Stimulated activated memory B cell treated with anti-CD40 and anti-IgM and Interleukin-4, amounts not matched to agents 10 μg/mL and 1 μg/mL and 100 μg/mL, for 72 hours (primary cell): Measurements from ENCODE around the gene LPAR1.

ENCODE experiments used
- ATAC-seq: fragments of 150-1000 bp; cut with Tn5 transposase; 2 replicates; pipeline ENCODE4 v1.10.0; 2021
- H3K27ac Mint-ChIP-seq: one replicate; pipeline ENCODE4 v1.8.0; 2022; ENCODE audit warnings: mild to moderate bottlenecking, mixed read lengths
- H3K27me3 Mint-ChIP-seq: one replicate; pipeline ENCODE4 v1.8.0; 2022; ENCODE audit warnings: mixed read lengths
- H3K36me3 Mint-ChIP-seq: one replicate; pipeline ENCODE4 v1.8.0; 2022; ENCODE audit warnings: mixed read lengths
- H3K4me1 Mint-ChIP-seq: one replicate; pipeline ENCODE4 v1.8.0; 2022; ENCODE audit warnings: mixed read lengths
- H3K4me3 Mint-ChIP-seq: one replicate; pipeline ENCODE4 v1.8.0; 2022; ENCODE audit warnings: mild to moderate bottlenecking, moderate library complexity, mixed read lengths
- H3K9me3 Mint-ChIP-seq: one replicate; pipeline ENCODE4 v1.8.0; 2022; ENCODE audit warnings: mixed read lengths

LPAR1 gene

DNA sequence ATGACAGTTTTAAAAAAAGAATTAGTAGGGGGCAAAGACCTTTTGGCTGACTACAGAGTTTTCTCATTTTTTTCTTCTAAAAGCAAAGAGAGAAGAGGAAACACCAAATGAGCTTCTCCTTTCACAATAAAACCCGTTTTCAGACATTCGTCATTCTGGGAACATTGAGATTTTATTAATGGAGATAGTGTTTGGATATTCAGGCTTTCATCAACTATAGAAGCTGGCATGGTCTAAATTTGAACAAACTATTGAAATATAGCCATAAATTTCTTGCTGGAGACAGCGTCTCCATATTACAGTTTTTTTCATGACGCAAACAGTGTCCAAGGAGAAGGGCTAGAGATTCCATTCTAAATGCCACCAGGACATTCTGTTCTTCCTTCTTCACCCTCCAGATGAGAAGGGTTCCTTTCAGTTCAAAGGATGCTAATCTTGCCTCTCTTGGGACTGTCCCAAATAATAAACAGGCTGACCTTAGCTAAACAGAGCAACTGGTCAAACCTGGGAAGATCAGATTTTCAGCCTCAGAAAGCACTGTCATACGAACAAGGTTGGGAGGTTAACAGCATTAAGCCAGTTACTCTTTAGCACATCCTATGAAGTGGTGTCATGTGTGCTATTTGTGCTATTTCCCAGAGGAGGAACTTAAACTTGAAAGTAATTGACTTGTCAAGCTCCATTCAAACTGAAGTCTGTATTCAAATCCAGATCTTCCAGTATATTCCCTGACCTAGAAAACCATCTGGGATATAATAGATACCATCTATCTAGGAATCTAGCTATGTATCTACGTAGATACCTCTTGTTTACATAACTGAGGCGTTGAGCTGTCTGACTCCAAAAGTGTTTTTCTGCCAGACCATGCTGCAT is 125.6 kb downstream of the LPAR1 start:
- ATAC-seq = no peak
- H3K4me1 Mint-ChIP-seq = no peaks in the 10 kb centered on the region
- H3K4me3 Mint-ChIP-seq = no peak overlapping the region
- no peaks in the 10 kb centered on the region for H3K27me3 Mint-ChIP-seq
- peaks cover 12% of the 10 kb centered on the region for H3K9me3 Mint-ChIP-seq
- no peak overlapping the region for H3K27ac Mint-ChIP-seq
- no peaks in the 10 kb centered on the region for H3K36me3 Mint-ChIP-seq

DNA sequence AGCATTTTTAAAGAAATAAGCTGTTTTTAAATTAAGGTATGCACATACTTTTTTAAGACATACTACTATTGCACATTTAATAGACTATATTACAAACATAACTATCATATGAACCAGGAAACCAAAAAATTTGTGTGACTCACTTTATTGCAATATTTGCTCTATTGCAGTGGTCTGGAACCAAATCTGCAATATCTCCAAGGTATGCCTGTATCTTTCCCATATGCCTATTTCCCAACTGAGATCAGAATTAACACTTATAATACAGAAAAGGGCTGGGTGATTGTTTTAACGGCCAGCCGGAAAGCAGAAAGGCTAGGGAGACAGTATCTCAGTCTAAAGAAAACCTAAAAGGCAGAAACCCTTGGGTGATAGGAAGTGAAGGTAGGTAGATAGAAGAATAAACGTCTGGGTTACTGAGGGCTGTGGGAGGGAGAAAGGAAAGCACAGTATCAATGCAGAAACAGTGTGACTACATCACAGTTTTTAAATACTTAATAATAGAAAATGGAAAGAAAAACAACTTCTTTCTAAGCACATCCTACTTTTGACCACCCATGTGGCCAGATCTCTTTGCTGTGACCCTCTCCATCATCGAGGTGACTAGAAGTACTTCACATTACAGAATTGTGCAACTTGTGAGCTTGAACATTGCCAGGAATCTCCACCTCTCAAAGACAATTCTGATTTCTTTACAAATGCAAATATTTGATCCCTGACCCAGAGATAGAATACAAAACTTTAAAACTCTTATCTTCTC is 126.4 kb downstream of the LPAR1 start:
- no peak overlapping the region for H3K27ac Mint-ChIP-seq
- H3K27me3 Mint-ChIP-seq = no peaks in the 10 kb centered on the region
- H3K4me3 Mint-ChIP-seq = no peak overlapping the region
- H3K9me3 Mint-ChIP-seq = peaks cover 12% of the 10 kb centered on the region
- H3K36me3 Mint-ChIP-seq = no peaks in the 10 kb centered on the region
- no peaks in the 10 kb centered on the region for H3K4me1 Mint-ChIP-seq
- no peak for ATAC-seq

DNA sequence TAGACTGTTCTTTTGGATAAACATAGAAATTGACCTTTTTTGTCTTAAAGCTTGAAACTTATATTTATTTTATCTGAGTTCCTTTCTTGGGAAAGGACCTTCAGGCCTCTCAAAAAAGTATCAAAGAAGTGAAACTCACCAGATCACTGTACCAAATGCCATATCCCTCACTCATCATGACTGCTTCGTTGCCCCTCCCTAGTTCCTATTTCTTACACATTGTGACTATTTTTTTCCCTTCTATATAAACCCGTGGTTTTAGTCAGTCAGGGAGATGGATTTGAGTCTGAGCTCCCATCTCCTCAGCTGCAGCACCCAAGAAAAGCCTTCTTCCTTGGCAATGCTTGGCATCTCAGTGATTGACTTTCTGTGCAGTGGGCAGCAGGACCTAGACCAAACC is 129.4 kb downstream of the LPAR1 start:
- no peaks in the 10 kb centered on the region for H3K27me3 Mint-ChIP-seq

DNA sequence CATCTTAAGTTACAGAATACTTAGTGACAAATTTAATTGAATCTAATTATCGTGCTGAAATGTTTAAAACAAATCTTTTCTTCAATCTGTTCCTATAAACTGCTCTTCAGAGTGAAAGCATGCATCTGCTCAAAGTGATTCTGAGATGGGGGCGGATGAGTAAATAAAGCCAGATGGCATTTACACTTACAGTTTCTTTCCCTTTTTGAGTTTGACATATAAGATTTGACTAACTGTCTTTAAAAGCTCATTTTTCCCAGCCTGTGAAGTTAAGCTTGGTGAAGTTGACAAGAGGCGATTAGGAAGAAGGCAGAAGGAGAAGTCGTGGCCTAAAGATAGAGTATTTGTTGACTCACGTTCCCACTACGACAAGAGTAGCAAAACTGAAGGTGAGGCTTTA is 137.4 kb downstream of the LPAR1 start:
- Mint-ChIP-seq H3K4me3 (no peak overlapping the region), H3K27ac (no peak overlapping the region), H3K27me3 (no peaks in the 10 kb centered on the region), H3K9me3 (peaks cover 10% of the 10 kb centered on the region), H3K4me1 (no peaks in the 10 kb centered on the region), H3K36me3 (no peaks in the 10 kb centered on the region)
- ATAC-seq = no peak

More for the DNA sequence above, 129.4 kb downstream of the LPAR1 start:
- ATAC-seq = no peak
- Mint-ChIP-seq H3K4me1 (no peaks in the 10 kb centered on the region), H3K27ac (no peak overlapping the region), H3K36me3 (no peaks in the 10 kb centered on the region), H3K4me3 (no peak overlapping the region), H3K9me3 (peaks cover 8% of the 10 kb centered on the region)

DNA sequence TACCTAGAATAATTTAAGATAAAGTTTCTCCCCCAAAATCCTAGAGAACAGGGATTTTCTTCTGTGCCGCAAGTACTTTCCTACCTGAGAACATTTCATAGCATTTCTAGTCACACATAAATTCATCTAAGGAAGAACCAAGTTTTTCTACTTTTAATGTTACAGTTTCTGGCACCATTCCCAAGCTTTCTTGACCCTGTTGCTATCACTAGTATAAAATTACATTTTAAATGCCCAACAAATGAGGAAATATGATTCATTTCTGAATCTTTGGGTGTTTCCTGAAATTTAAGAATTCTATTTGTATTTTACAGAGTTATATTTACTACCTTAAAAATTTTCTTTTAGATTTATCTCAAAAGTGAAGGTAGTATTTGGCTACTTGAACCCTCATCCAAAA is 137.8 kb downstream of the LPAR1 start:
- no peak for ATAC-seq
- H3K4me3 Mint-ChIP-seq = no peak overlapping the region
- peaks cover 10% of the 10 kb centered on the region for H3K9me3 Mint-ChIP-seq
- no peaks in the 10 kb centered on the region for H3K27me3 Mint-ChIP-seq
- H3K36me3 Mint-ChIP-seq = no peaks in the 10 kb centered on the region
- no peaks in the 10 kb centered on the region for H3K4me1 Mint-ChIP-seq
- no peak overlapping the region for H3K27ac Mint-ChIP-seq

DNA sequence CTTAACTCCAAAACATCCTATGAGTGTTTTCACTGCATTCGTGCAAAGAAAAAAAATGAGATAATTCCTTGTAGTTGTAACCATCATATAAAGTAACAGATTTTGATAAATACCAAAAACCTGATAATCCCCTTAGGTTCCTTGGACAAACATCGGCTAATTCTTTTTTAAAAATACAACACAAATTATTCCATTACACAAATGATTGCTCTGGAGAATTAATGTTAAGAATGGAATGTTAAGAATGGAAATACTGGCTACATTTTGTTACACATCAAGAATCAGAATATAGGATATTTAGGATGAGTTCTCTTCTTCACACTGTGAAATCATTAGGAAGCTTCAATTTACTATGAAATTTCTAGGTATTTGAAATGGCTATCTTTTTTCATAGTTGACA is 139.4 kb downstream of the LPAR1 start:
- Mint-ChIP-seq H3K36me3 (no peaks in the 10 kb centered on the region), H3K27ac (no peak overlapping the region), H3K4me3 (no peak overlapping the region), H3K27me3 (no peaks in the 10 kb centered on the region), H3K4me1 (no peaks in the 10 kb centered on the region), H3K9me3 (peaks cover 10% of the 10 kb centered on the region)
- ATAC-seq = no peak

DNA sequence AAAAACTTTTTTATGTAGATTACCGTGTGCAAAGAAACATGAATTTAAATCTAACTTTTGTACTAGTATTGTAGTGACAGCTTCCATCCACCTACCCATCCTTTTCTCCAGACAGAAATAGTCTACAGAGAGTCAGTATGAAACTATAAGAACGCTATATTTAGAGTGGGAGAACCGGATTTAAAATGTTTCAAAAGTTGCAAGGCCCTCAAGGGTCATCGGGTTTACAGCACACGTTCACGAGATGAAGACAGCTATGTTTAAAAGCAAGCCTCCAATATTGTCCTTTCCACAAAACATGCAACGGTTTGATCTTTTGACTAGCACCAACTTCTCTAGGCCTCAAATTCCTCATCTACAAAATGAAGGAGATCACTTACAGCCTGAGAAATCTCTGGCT is 139.9 kb downstream of the LPAR1 start:
- no peaks in the 10 kb centered on the region for H3K27me3 Mint-ChIP-seq
- no peak overlapping the region for H3K4me3 Mint-ChIP-seq
- no peak for ATAC-seq
- H3K27ac Mint-ChIP-seq = no peak overlapping the region
- peaks cover 10% of the 10 kb centered on the region for H3K9me3 Mint-ChIP-seq
- no peaks in the 10 kb centered on the region for H3K4me1 Mint-ChIP-seq
- H3K36me3 Mint-ChIP-seq = no peaks in the 10 kb centered on the region

DNA sequence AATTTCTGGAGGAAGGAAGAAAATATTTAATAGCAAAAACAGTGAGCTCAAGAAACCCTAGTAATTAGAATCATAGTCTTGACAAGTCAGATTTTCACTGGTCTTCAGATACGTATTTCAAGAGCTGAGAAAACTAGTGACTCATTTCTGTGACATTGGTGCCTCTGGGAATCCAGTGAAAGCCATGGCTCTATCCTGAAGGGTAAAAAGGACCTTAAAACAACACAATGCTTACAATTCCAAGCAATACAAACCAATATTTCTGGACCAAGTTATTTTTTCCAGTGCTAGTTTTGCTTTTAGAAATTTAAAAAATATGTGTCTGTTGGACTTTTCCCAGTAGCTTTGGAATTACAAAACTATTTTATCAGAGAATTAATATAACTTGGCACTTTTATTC is 140.3 kb downstream of the LPAR1 start:
- Mint-ChIP-seq H3K9me3 (peaks cover 9% of the 10 kb centered on the region), H3K27ac (no peak overlapping the region), H3K4me3 (no peak overlapping the region), H3K36me3 (no peaks in the 10 kb centered on the region), H3K27me3 (no peaks in the 10 kb centered on the region), H3K4me1 (no peaks in the 10 kb centered on the region)
- no peak for ATAC-seq

DNA sequence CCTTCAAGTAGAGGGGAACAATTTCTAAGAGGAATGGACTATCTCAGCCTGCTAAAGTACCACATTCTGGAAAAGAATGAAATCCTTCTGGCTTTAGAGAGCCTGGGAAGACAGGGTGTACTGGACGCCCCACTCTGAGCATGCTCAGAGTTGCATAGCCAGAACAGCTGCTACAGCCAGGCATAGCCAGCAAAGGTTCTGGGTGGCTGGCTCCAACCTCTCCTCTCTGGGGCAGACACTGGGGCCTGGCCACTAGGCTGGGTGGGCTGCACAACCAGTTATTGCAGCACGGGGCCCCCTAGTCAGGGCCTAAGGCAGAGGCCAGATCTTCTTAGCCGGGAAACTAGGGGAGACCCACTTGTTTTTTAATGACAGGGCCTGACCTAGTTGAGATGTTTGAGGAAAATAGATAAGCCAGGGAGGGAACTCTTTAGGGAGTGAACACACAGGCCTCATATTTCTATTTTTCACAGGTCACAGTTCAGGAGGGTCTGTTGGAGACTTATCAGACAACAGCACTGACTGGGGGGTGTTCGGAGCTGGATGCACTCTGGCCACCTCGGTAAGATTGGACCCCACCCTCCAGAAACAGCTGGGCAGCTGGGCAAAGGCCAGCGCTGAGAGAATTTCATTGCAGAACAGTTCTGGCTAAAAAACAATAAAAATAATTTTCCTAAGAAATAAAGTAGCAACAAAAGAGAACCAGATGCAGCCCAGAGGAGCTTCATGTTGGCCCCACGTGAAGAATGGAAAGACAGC is 142.9 kb downstream of the LPAR1 start:
- no peak overlapping the region for H3K27ac Mint-ChIP-seq
- H3K9me3 Mint-ChIP-seq = peaks cover 13% of the 10 kb centered on the region
- H3K4me1 Mint-ChIP-seq = no peaks in the 10 kb centered on the region
- peak; percentile 41 for ATAC-seq
- H3K27me3 Mint-ChIP-seq = no peaks in the 10 kb centered on the region
- H3K36me3 Mint-ChIP-seq = no peaks in the 10 kb centered on the region
- H3K4me3 Mint-ChIP-seq = no peak overlapping the region

DNA sequence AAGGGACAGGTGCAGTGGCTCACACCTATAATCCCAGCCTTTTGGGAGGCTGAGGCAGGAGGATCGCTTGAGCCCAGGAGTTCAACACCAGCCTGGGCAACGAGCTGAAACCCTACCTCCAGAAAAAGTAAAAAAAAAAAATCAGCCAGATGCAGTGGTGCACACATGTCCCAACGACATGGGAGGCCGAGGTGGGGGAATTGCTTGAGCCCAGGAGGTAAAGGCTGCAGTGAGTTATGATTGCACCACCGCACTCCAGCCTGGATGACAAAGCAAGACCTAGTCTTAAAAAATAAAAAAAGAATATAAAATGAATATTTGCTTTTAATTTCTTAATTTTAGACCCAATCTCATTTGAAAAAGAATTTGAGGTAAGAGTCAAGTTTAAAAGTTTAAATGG is 143.5 kb downstream of the LPAR1 start:
- no peaks in the 10 kb centered on the region for H3K4me1 Mint-ChIP-seq
- H3K27me3 Mint-ChIP-seq = no peaks in the 10 kb centered on the region
- no peak overlapping the region for H3K27ac Mint-ChIP-seq
- no peak for ATAC-seq
- no peaks in the 10 kb centered on the region for H3K36me3 Mint-ChIP-seq
- H3K9me3 Mint-ChIP-seq = peaks cover 13% of the 10 kb centered on the region
- H3K4me3 Mint-ChIP-seq = no peak overlapping the region

DNA sequence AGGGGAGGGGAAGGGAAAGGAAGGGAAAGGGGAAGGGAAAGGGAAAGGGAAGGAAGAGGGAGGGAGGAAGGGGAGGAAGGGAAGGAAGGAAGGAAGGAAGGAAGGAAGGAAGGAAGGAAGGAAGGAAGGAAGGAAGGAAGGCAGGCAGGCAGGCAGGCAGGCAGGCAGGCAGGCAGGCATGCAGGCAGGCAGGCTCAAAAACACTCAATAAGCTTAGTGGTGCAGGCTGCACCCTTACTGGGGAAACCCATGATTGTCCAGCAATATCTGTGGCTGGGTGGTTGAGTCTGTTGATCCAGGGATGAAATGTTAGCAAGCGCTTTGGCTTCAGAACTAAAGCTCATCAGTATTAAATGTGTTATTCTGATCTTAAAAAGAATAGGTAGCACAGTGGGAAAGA is 145.6 kb downstream of the LPAR1 start:
- no peaks in the 10 kb centered on the region for H3K27me3 Mint-ChIP-seq
- no peaks in the 10 kb centered on the region for H3K36me3 Mint-ChIP-seq
- H3K27ac Mint-ChIP-seq = no peak overlapping the region
- H3K9me3 Mint-ChIP-seq = peaks cover 13% of the 10 kb centered on the region
- no peaks in the 10 kb centered on the region for H3K4me1 Mint-ChIP-seq
- H3K4me3 Mint-ChIP-seq = no peak overlapping the region
- no peak for ATAC-seq

DNA sequence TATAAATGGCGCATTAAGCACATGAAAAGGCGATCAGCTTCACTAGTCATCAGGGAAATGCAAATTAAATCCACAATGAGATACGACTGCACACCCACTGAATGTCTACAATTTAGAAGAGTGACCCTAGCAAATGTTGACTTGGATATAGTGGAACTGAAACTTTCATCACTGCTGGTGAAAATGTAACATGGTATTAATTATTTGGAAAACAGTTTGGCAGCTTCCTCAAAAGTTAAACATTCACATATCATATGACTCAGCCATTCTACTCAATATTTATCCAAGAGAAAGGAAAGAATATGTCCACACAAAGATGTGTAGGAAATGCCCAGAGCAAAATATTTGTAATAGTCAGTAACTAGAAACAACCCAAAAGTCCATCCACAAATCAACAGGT is 146.5 kb downstream of the LPAR1 start:
- H3K36me3 Mint-ChIP-seq = no peaks in the 10 kb centered on the region
- no peaks in the 10 kb centered on the region for H3K27me3 Mint-ChIP-seq
- H3K4me1 Mint-ChIP-seq = no peaks in the 10 kb centered on the region
- peaks cover 8% of the 10 kb centered on the region for H3K9me3 Mint-ChIP-seq
- no peak for ATAC-seq
- no peak overlapping the region for H3K4me3 Mint-ChIP-seq
- no peak overlapping the region for H3K27ac Mint-ChIP-seq

DNA sequence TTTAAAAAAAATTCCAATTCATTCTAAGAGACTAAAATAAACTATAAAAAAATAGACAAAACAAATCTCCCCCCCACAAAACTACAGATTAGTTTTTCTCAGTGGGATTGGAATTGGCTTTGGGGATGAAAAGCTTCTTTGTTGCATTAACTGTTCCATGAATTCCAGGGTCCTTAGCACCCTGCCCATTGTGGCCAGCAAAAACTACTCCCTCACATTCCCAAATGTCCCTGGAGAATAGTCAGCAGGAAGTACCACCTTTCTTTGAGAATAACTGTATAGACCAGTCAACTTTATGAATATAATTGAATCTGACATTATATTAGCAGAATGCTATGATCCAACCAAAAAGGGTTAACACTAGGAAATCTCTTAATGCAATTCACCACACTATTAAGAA is 147.9 kb downstream of the LPAR1 start:
- H3K27ac Mint-ChIP-seq = no peak overlapping the region
- no peak for ATAC-seq
- H3K4me1 Mint-ChIP-seq = no peaks in the 10 kb centered on the region
- H3K36me3 Mint-ChIP-seq = no peaks in the 10 kb centered on the region
- H3K27me3 Mint-ChIP-seq = no peaks in the 10 kb centered on the region
- H3K9me3 Mint-ChIP-seq = peaks cover 5% of the 10 kb centered on the region
- H3K4me3 Mint-ChIP-seq = no peak overlapping the region

DNA sequence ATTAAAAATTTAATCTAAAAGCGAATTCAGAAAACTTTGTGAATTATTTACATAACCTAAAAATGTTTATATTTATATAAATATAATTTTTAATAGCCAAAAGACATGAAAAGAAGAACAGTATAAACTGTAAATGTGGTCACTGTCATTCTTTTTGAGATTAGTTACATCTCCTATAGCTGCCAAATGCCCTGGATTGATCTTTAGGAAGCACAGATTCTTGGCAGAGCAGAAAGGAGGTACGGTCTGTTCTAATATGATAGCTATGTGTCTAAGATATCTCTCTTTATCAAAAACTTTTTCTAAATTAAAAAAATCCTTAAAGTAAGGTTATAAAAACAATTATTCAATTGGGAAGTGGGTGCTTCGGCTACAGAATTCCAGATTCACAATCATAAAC is 151.0 kb downstream of the LPAR1 start:
- peaks cover 2% of the 10 kb centered on the region for H3K9me3 Mint-ChIP-seq
- H3K27me3 Mint-ChIP-seq = no peaks in the 10 kb centered on the region
- ATAC-seq = no peak
- H3K27ac Mint-ChIP-seq = no peak overlapping the region
- no peaks in the 10 kb centered on the region for H3K36me3 Mint-ChIP-seq
- no peak overlapping the region for H3K4me3 Mint-ChIP-seq
- no peaks in the 10 kb centered on the region for H3K4me1 Mint-ChIP-seq

DNA sequence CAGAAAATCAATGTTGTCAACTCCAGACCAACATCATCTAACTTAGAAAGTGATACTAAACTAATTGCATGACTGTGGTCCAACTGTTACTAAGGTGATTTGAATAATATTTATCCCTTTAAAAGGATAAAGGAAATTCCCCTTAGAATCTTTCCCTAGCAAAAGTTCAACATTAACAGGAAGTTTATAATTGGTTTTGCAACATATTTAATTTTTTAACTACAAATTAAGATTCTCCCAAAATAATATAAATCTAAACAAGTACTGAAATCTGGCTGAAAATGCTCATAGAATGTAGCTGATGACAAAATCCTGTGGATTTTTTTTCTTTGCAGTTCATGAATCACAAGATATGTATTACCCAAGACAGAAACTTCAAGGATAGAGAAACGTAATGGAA is 151.4 kb downstream of the LPAR1 start:
- no peak for ATAC-seq
- no peak overlapping the region for H3K27ac Mint-ChIP-seq
- no peaks in the 10 kb centered on the region for H3K27me3 Mint-ChIP-seq

More for the DNA sequence above, 151.4 kb downstream of the LPAR1 start:
- H3K9me3 Mint-ChIP-seq = no peaks in the 10 kb centered on the region
- no peak overlapping the region for H3K4me3 Mint-ChIP-seq
- no peaks in the 10 kb centered on the region for H3K4me1 Mint-ChIP-seq
- H3K36me3 Mint-ChIP-seq = no peaks in the 10 kb centered on the region
